Liver (tissue), 3 donors: Measurements from ENCODE around the gene SELENOK.
A peak's percentile ranks its signal among the peaks of the same experiment; 100 is the strongest.

Experiments used
- CTCF ChIP-seq: fragments of 150-350 bp; IDR thresholded peaks from 2 replicates; pipeline ENCODE4 v1.5.1; 2017; ENCODE audit warnings: improper control_type of control experiment, low read depth, low read length; ENCODE audit not compliant: missing input control
- EGR1 ChIP-seq, 2 donors: IDR thresholded peaks; 2 replicates each; pipeline ENCODE4 v1.6.1; 2016 to 2018; ENCODE audit warnings: antibody characterized with exemption in 2 of 2, low read depth in 2 of 2
- FOXA1 ChIP-seq: IDR thresholded peaks from 2 replicates; pipeline ENCODE4 v1.6.1; 2016; ENCODE audit warnings: antibody characterized with exemption
- HNF4A ChIP-seq, 2 donors: conservative IDR thresholded peaks; 2 replicates each; pipeline ENCODE4 v1.6.1; 2016; ENCODE audit warnings: antibody characterized with exemption in 2 of 2, mild to moderate bottlenecking in 2 of 2
- JUND ChIP-seq, 2 donors: IDR thresholded peaks; 2 replicates each; pipeline ENCODE4 v1.6.1; 2016; ENCODE audit warnings: antibody characterized with exemption in 2 of 2
- MAX ChIP-seq: IDR thresholded peaks from 2 replicates; pipeline ENCODE4 v1.6.1; 2016; ENCODE audit warnings: antibody characterized with exemption
- RXRA ChIP-seq, 2 donors: IDR thresholded peaks; 2 replicates each; pipeline ENCODE4 v1.6.1; 2017 to 2018; ENCODE audit warnings: antibody characterized with exemption in 2 of 2, mild to moderate bottlenecking in 1 of 2
- TAF1 ChIP-seq: conservative IDR thresholded peaks from 2 replicates; pipeline ENCODE4 v1.6.1; 2016; ENCODE audit warnings: antibody characterized with exemption, mild to moderate bottlenecking
- YY1 ChIP-seq: IDR thresholded peaks from 2 replicates; pipeline ENCODE4 v1.6.1; 2016; ENCODE audit warnings: antibody characterized with exemption, mild to moderate bottlenecking
- donor health status: healthy.
- donor health status: healthy.

GRCh38 chr3:53891497-53892285, at the start of gene SELENOK:
- TF ChIP-seq CTCF = no peak
- TF ChIP-seq MAX = peak; percentile 92
- TF ChIP-seq JUND (IDR thresholded peaks at IDR 0.05) = peak; percentile 31 to 73
- TF ChIP-seq TAF1 = peak; percentile 94
- TF ChIP-seq YY1 = peak; percentile 92
- peak; percentile 75 to 80 for TF ChIP-seq RXRA (IDR thresholded peaks at IDR 0.05)
- TF ChIP-seq EGR1 (IDR thresholded peaks at IDR 0.05; ENCODE audit: low read depth in 2 of 2) = peak; percentile 63 to 90
- TF ChIP-seq FOXA1 = peak; percentile 70
- peak; percentile 33 to 50 for TF ChIP-seq HNF4A (conservative IDR thresholded peaks at IDR 0.05)
